Subcutaneous abdominal adipose tissue (tissue), 5 donors: Measurements from ENCODE around the gene GAA.
"Not testable (repeated sequence)": the region's sequence is repeated elsewhere in the genome, so short reads cannot be mapped to it uniquely, and the experiment has no call there.

ENCODE experiments used
- H3K27ac ChIP-seq: one replicate; pipeline ENCODE4 v1.7.0; 2013; ENCODE audit warnings: low read depth, mild to moderate bottlenecking, inconsistent platforms, low read length, moderate library complexity
- H3K27me3 ChIP-seq, 5 donors: one replicate each; pipeline ENCODE4 v1.7.0; 2013; ENCODE audit warnings: low read length in 5 of 5, inconsistent platforms in 1 of 5; ENCODE audit not compliant: control insufficient read depth in 5 of 5, insufficient read depth in 4 of 5
- H3K36me3 ChIP-seq, 5 donors: one replicate each; pipeline ENCODE4 v1.7.0; 2013; ENCODE audit warnings: low read length in 5 of 5; ENCODE audit not compliant: control insufficient read depth in 5 of 5, insufficient read depth in 5 of 5
- H3K4me1 ChIP-seq, 5 donors: one replicate each; pipeline ENCODE4 v1.7.0; 2013; ENCODE audit warnings: low read length in 5 of 5, mild to moderate bottlenecking in 3 of 5, moderate library complexity in 1 of 5; ENCODE audit not compliant: control insufficient read depth in 5 of 5, insufficient read depth in 5 of 5
- H3K4me3 ChIP-seq, 5 donors: one replicate each; pipeline ENCODE4 v1.7.0; 2013; ENCODE audit warnings: low read length in 5 of 5, low read depth in 1 of 5
- H3K9ac ChIP-seq, 5 donors: one replicate each; pipeline ENCODE4 v1.7.0; 2013; ENCODE audit warnings: low read length in 5 of 5, mild to moderate bottlenecking in 4 of 5, moderate library complexity in 3 of 5
- H3K9me3 ChIP-seq, 5 donors: one replicate each; pipeline ENCODE4 v1.7.0; 2013; ENCODE audit warnings: low read length in 5 of 5; ENCODE audit not compliant: control insufficient read depth in 5 of 5
- donor health status: healthy.
- donor health status: healthy.
- donor health status: healthy.
- donor health status: healthy.
- donor health status: healthy.

The GAA gene

DNA sequence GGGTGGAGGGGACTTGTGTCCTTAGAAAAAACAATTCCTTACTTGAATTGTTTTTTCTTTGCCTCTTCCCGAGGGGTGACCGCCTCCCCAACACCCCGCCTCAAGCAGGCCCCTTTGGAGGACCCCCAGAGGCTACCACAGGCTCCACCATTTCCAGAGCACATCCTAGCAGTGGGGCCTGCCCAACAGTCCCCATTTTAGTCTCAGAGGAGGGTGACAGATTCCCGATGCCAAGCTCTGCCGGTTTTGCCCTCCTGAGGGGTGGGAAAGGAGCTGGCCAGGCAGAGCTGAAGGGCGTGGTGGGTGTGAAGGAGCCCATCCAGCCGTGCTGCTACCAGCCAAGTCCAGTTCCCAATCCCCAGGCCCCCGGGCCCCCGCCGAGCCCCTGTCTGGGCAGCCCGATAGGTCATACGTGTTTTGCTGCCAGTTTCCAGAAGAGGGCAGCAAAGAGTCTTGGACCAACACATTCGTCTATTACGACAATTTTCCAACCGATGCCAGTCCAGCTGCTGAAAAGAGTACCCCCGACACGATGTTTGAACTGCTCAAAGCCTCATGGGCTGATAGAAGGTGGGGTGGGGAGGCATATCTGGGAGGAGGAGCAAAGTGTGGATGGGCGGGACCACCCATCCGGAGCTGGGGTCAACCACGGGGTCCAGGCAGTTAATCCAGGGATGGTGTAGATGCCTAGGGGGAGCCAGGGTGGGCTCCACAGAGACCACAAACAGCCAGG is 18.8 kb upstream of the GAA start:
- Histone ChIP-seq H3K27me3 (no peaks in the 10 kb centered on the region), H3K9me3 (no peaks in the 10 kb centered on the region), H3K4me1 (peaks cover 0 to 10% (median 6%) of the 10 kb centered on the region in 5 donors), H3K27ac (no peak overlapping the region), H3K36me3 (peaks cover 0 to 4% (median 0%) of the 10 kb centered on the region in 5 donors), H3K9ac (peak overlapping the region in 2 of 5 donors; percentile 41 to 69), H3K4me3 (peak overlapping the region in 3 of 5 donors; percentile 0 to 36 (median 17))

DNA sequence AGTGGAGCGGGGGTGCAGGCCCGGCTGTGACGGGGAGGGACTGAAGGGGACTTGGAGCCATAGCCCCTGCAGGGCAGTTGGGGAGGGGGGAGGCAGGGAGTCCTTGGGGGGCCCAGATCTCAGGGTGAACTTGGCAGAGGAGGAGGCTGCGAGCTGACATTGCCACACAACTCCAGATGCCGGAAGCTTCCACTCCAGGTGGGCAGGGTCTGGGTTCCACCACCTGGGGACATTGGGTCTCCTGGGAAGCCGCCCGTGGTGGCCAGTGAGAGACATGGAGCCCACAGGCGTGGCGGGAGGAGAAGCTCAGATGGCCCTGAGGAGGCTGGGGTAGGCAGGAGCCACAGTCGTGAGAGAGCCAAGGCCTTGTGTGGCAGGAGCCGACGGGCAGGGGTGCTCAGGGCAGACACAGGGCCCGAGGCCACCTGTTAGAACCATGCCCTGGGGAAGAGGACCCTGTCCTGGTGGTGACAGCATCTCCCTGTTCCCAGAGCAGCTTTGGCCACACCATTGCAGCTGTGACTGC is 18.2 kb upstream of the GAA start:
- Histone ChIP-seq H3K9ac (no peak overlapping the region), H3K27ac (no peak overlapping the region), H3K9me3 (no peaks in the 10 kb centered on the region), H3K36me3 (peaks cover 0 to 4% (median 0%) of the 10 kb centered on the region in 5 donors), H3K4me1 (peaks cover 0 to 10% (median 6%) of the 10 kb centered on the region in 5 donors), H3K27me3 (no peaks in the 10 kb centered on the region), H3K4me3 (no peak overlapping the region)

- Histone ChIP-seq H3K4me1 (peaks cover 0 to 10% (median 6%) of the 10 kb centered on the region in 5 donors), H3K9ac (no peak overlapping the region), H3K36me3 (peaks cover 0 to 4% (median 0%) of the 10 kb centered on the region in 5 donors), H3K27ac (no peak overlapping the region), H3K9me3 (no peaks in the 10 kb centered on the region), H3K27me3 (no peaks in the 10 kb centered on the region), H3K4me3 (no peak overlapping the region)
Measured at GRCh38 chr17:80084773-80085172, 16.6 kb upstream of the GAA start.

DNA sequence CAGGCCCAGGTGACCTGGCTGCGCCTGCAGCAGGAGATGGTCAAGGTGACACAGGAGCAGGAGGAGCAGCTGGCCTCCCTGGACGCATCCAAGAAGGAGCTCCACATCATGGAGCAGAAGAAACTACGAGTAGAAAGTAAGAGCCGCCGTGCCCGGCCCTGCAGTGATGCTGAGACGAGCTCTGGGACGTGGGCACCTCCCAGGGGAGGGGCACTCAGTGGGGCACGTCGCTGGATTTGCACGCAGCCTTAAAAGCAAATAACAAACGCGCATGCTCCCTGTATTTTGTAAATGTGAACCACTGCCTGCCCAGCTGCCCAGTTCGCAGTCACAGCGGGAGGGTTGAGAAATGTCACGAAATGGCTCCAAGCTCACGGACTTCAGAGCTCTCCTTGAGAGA is 15.3 kb upstream of the GAA start:
- Histone ChIP-seq H3K9ac (no peak overlapping the region), H3K4me1 (peaks cover 0 to 10% (median 6%) of the 10 kb centered on the region in 5 donors), H3K36me3 (peaks cover 0 to 4% (median 0%) of the 10 kb centered on the region in 5 donors), H3K9me3 (no peaks in the 10 kb centered on the region), H3K27ac (no peak overlapping the region), H3K4me3 (no peak overlapping the region), H3K27me3 (no peaks in the 10 kb centered on the region)

GRCh38 chr17:80086616-80087015 is 14.8 kb upstream of the GAA start:
- H3K27ac ChIP-seq: no peak overlapping the region
- no peaks in the 10 kb centered on the region for H3K9me3 ChIP-seq
- no peak overlapping the region for H3K9ac ChIP-seq
- H3K36me3 ChIP-seq: peaks cover 0 to 4% (median 0%) of the 10 kb centered on the region in 5 donors
- peaks cover 0 to 10% (median 7%) of the 10 kb centered on the region in 5 donors for H3K4me1 ChIP-seq
- no peaks in the 10 kb centered on the region for H3K27me3 ChIP-seq
- H3K4me3 ChIP-seq: no peak overlapping the region

DNA sequence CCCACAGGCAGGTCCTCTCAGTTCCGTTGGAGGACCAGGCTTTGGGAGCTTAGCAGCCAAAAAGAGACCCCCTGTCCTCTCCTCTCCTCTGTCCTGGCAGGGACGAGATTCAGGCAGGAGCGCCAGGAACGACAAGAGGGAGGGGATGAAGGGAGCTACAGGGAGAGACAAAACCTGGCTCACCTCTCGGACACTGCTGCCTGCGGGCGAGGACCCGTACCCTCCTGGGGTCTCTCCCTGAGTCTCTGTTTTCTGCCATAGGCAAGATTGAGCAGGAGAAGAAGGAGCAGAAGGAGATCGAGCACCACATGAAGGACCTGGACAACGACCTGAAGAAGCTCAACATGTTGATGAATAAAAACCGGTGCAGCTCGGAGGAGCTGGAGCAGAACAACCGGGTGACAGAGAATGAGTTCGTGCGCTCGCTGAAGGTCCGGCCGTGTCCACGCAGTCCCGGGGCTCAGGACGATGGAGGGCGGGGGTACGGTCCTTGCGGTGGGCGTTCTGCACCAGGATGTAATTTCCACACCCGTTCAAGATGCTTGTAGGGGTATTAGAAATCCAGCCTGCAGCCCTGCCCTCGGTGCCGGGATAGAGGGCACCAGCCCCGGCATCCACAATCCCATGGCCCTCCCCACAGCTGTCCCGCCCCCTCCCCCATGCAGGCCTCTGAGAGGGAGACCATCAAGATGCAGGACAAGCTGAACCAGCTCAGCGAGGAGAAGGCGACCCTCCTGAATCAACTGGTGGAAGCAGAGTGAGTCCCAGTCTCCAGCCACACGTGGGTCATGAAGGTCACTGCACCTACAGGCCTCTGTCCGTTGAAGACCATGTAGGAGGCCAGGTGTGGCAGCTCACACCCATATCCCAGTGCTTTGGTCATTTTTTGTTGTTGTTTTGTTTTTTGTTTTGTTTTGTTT is 13.8 kb upstream of the GAA start:
- H3K4me3 ChIP-seq: no peak overlapping the region
- no peaks in the 10 kb centered on the region for H3K27me3 ChIP-seq
- H3K27ac ChIP-seq: no peak overlapping the region
- no peaks in the 10 kb centered on the region for H3K9me3 ChIP-seq
- no peak overlapping the region for H3K9ac ChIP-seq
- H3K36me3 ChIP-seq: peaks cover 0 to 4% (median 0%) of the 10 kb centered on the region in 5 donors
- peaks cover 0 to 14% (median 4%) of the 10 kb centered on the region in 5 donors for H3K4me1 ChIP-seq

GRCh38 chr17:80089762-80090161 is 11.6 kb upstream of the GAA start:
- H3K36me3 ChIP-seq: peaks cover 0 to 3% (median 0%) of the 10 kb centered on the region in 5 donors
- no peaks in the 10 kb centered on the region for H3K9me3 ChIP-seq
- no peak overlapping the region for H3K9ac ChIP-seq
- H3K27ac ChIP-seq: no peak overlapping the region
- H3K4me1 ChIP-seq: peaks cover 0 to 13% (median 0%) of the 10 kb centered on the region in 5 donors
- no peaks in the 10 kb centered on the region for H3K27me3 ChIP-seq
- H3K4me3 ChIP-seq: no peak overlapping the region

DNA sequence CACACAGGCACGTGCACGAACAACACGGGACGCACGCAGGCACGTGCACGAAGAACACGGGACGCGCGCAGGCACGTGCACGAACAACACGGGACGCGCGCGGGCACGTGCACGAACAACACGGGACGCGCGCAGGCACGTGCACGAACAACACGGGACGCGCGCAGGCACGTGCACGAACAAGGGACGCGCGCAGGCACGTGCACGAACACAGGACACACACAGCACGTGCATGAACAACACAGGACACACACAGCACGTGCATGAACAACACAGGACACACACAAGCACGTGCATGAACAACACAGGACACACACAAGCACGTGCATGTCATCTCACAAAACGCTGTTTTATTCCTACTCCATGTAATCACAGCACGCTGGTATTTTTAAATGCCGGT is 11.2 kb upstream of the GAA start:
- not testable (repeated sequence) for H3K9ac ChIP-seq, H3K27me3 ChIP-seq, H3K27ac ChIP-seq, H3K4me3 ChIP-seq, H3K9me3 ChIP-seq, H3K36me3 ChIP-seq
- H3K4me1 ChIP-seq: peaks cover 0 to 13% (median 0%) of the 10 kb centered on the region in 5 donors

- peak overlapping the region in 1 of 5 donors; percentile 51 for H3K9ac ChIP-seq
- no peaks in the 10 kb centered on the region for H3K27me3 ChIP-seq
- peaks cover 0 to 13% (median 0%) of the 10 kb centered on the region in 5 donors for H3K4me1 ChIP-seq
- no peaks in the 10 kb centered on the region for H3K9me3 ChIP-seq
- H3K36me3 ChIP-seq: peaks cover 0 to 2% (median 0%) of the 10 kb centered on the region in 5 donors
- no peak overlapping the region for H3K27ac ChIP-seq
- no peak overlapping the region for H3K4me3 ChIP-seq
Measured at GRCh38 chr17:80091376-80091775, 10.0 kb upstream of the GAA start.
